Measurements from ENCODE around the gene ARSI.

The ARSI gene

GRCh38 chr5:150338546-150338945 is 35.8 kb upstream of the ARSI start:
- H3K9ac ChIP-seq (ENCODE audit: low read depth, low read length), result no peak overlapping the region

GRCh38 chr5:150335778-150336177 is 33.1 kb upstream of the ARSI start:
- Histone ChIP-seq H3K4me1 (ENCODE audit: insufficient read depth, low read length) (peaks cover 7% of the 10 kb centered on the region; the same call in 1 of the 2 replicates), H3K9ac (ENCODE audit: low read depth, low read length) (no peak overlapping the region), H3K36me3 (ENCODE audit: insufficient read depth, low read length) (no peaks in the 10 kb centered on the region), H3K9me3 (ENCODE audit: control insufficient read depth, insufficient read depth, low read length) (no peaks in the 10 kb centered on the region)

More at GRCh38 chr5:150338546-150338945, 35.8 kb upstream of the ARSI start:
- Histone ChIP-seq H3K9me3 (ENCODE audit: control insufficient read depth, insufficient read depth, low read length) (no peaks in the 10 kb centered on the region), H3K36me3 (ENCODE audit: insufficient read depth, low read length) (no peaks in the 10 kb centered on the region), H3K4me1 (ENCODE audit: insufficient read depth, low read length) (peaks cover 7% of the 10 kb centered on the region; the same call in 1 of the 2 replicates)

GRCh38 chr5:150333400-150333799 is 30.7 kb upstream of the ARSI start:
- Histone ChIP-seq H3K9ac (ENCODE audit: low read depth, low read length) (no peak overlapping the region), H3K9me3 (ENCODE audit: control insufficient read depth, insufficient read depth, low read length) (no peaks in the 10 kb centered on the region), H3K36me3 (ENCODE audit: insufficient read depth, low read length) (no peaks in the 10 kb centered on the region), H3K4me1 (ENCODE audit: insufficient read depth, low read length) (peaks cover 7% of the 10 kb centered on the region; the same call in 1 of the 2 replicates)

GRCh38 chr5:150329881-150330876 is 27.5 kb upstream of the ARSI start:
- Histone ChIP-seq H3K4me1 (ENCODE audit: insufficient read depth, low read length) (peaks cover 10% of the 10 kb centered on the region; the same call in 1 of the 2 replicates), H3K36me3 (ENCODE audit: insufficient read depth, low read length) (no peaks in the 10 kb centered on the region), H3K9me3 (ENCODE audit: control insufficient read depth, insufficient read depth, low read length) (no peaks in the 10 kb centered on the region), H3K9ac (ENCODE audit: low read depth, low read length) (no peak overlapping the region)

GRCh38 chr5:150329038-150329437 is 26.3 kb upstream of the ARSI start:
- Histone ChIP-seq H3K36me3 (ENCODE audit: insufficient read depth, low read length) (no peaks in the 10 kb centered on the region), H3K4me1 (ENCODE audit: insufficient read depth, low read length) (0 out of 2 replicates have a peak, but pooled peaks cover 4% of the 10 kb centered on the region), H3K9me3 (ENCODE audit: control insufficient read depth, insufficient read depth, low read length) (no peaks in the 10 kb centered on the region), H3K9ac (ENCODE audit: low read depth, low read length) (no peak overlapping the region)

- Histone ChIP-seq H3K9ac (ENCODE audit: low read depth, low read length) (no peak overlapping the region), H3K36me3 (ENCODE audit: insufficient read depth, low read length) (no peaks in the 10 kb centered on the region), H3K4me1 (ENCODE audit: insufficient read depth, low read length) (0 out of 2 replicates have a peak, but pooled peaks cover 4% of the 10 kb centered on the region), H3K9me3 (ENCODE audit: control insufficient read depth, insufficient read depth, low read length) (no peaks in the 10 kb centered on the region)
Observed at GRCh38 chr5:150328515-150328914, 25.8 kb upstream of the ARSI start.

GRCh38 chr5:150327139-150327538 is 24.4 kb upstream of the ARSI start:
- no peaks in the 10 kb centered on the region for H3K9me3 ChIP-seq (ENCODE audit: control insufficient read depth, insufficient read depth, low read length)
- 0 out of 2 replicates have a peak, but pooled peaks cover 4% of the 10 kb centered on the region for H3K4me1 ChIP-seq (ENCODE audit: insufficient read depth, low read length)
- H3K36me3 ChIP-seq (ENCODE audit: insufficient read depth, low read length), result no peaks in the 10 kb centered on the region
- no peak overlapping the region for H3K9ac ChIP-seq (ENCODE audit: low read depth, low read length)

GRCh38 chr5:150326707-150327106 is 24.0 kb upstream of the ARSI start:
- Histone ChIP-seq H3K9ac (ENCODE audit: low read depth, low read length) (no peak overlapping the region), H3K9me3 (ENCODE audit: control insufficient read depth, insufficient read depth, low read length) (no peaks in the 10 kb centered on the region), H3K4me1 (ENCODE audit: insufficient read depth, low read length) (0 out of 2 replicates have a peak, but pooled peaks cover 4% of the 10 kb centered on the region), H3K36me3 (ENCODE audit: insufficient read depth, low read length) (no peaks in the 10 kb centered on the region)

GRCh38 chr5:150325426-150325825 is 22.7 kb upstream of the ARSI start:
- Histone ChIP-seq H3K9ac (ENCODE audit: low read depth, low read length) (no peak overlapping the region), H3K9me3 (ENCODE audit: control insufficient read depth, insufficient read depth, low read length) (no peaks in the 10 kb centered on the region), H3K36me3 (ENCODE audit: insufficient read depth, low read length) (no peaks in the 10 kb centered on the region), H3K4me1 (ENCODE audit: insufficient read depth, low read length) (0 out of 2 replicates have a peak, but pooled peaks cover 4% of the 10 kb centered on the region)

GRCh38 chr5:150323819-150324218 is 21.1 kb upstream of the ARSI start:
- no peak overlapping the region for H3K9ac ChIP-seq (ENCODE audit: low read depth, low read length)
- H3K36me3 ChIP-seq (ENCODE audit: insufficient read depth, low read length), result no peaks in the 10 kb centered on the region
- no peaks in the 10 kb centered on the region for H3K9me3 ChIP-seq (ENCODE audit: control insufficient read depth, insufficient read depth, low read length)
- peaks cover 14% of the 10 kb centered on the region for H3K4me1 ChIP-seq (ENCODE audit: insufficient read depth, low read length)

- Histone ChIP-seq H3K4me1 (ENCODE audit: insufficient read depth, low read length) (peaks cover 22% of the 10 kb centered on the region), H3K9me3 (ENCODE audit: control insufficient read depth, insufficient read depth, low read length) (no peaks in the 10 kb centered on the region)
Observed at GRCh38 chr5:150323092-150323491, 20.4 kb upstream of the ARSI start.

GRCh38 chr5:150322202-150322601 is 19.5 kb upstream of the ARSI start:
- H3K36me3 ChIP-seq (ENCODE audit: insufficient read depth, low read length), result no peaks in the 10 kb centered on the region
- H3K4me1 ChIP-seq (ENCODE audit: insufficient read depth, low read length), result peaks cover 30% of the 10 kb centered on the region
- H3K9me3 ChIP-seq (ENCODE audit: control insufficient read depth, insufficient read depth, low read length), result no peaks in the 10 kb centered on the region
- no peak overlapping the region for H3K9ac ChIP-seq (ENCODE audit: low read depth, low read length)

More at GRCh38 chr5:150323092-150323491, 20.4 kb upstream of the ARSI start:
- no peaks in the 10 kb centered on the region for H3K36me3 ChIP-seq (ENCODE audit: insufficient read depth, low read length)
- H3K9ac ChIP-seq (ENCODE audit: low read depth, low read length), result no peak overlapping the region

- peaks cover 31% of the 10 kb centered on the region for H3K4me1 ChIP-seq (ENCODE audit: insufficient read depth, low read length)
- no peak overlapping the region for H3K9ac ChIP-seq (ENCODE audit: low read depth, low read length)
- H3K9me3 ChIP-seq (ENCODE audit: control insufficient read depth, insufficient read depth, low read length), result no peaks in the 10 kb centered on the region
- H3K36me3 ChIP-seq (ENCODE audit: insufficient read depth, low read length), result no peaks in the 10 kb centered on the region
Observed at GRCh38 chr5:150321784-150322183, 19.1 kb upstream of the ARSI start.

- Histone ChIP-seq H3K9ac (ENCODE audit: low read depth, low read length) (no peak overlapping the region), H3K4me1 (ENCODE audit: insufficient read depth, low read length) (peaks cover 34% of the 10 kb centered on the region), H3K36me3 (ENCODE audit: insufficient read depth, low read length) (no peaks in the 10 kb centered on the region), H3K9me3 (ENCODE audit: control insufficient read depth, insufficient read depth, low read length) (no peaks in the 10 kb centered on the region)
Observed at GRCh38 chr5:150321211-150321610, 18.5 kb upstream of the ARSI start.
